H1 (cell line): ENCODE data around the gene CFAP97D1.

ENCODE experiments used
- CREB1 ChIP-seq: IDR thresholded peaks from 2 replicates; pipeline ENCODE4 v1.6.1; 2012; ENCODE audit warnings: inconsistent platforms
- CTCF ChIP-seq, 3 experiments: IDR thresholded peaks; 1 replicate in 2 of 3; 2 replicates in 1 of 3; pipeline versions ENCODE4 v1.5.1 to v1.6.1; 2011; ENCODE audit warnings: low read length in 3 of 3, mild to moderate bottlenecking in 3 of 3, inconsistent platforms in 2 of 3, low read depth in 1 of 3, moderate library complexity in 1 of 3; ENCODE audit not compliant: insufficient read depth in 1 of 3; ENCODE audit errors: control extremely low read depth in 1 of 3
- E2F6 ChIP-seq: IDR thresholded peaks from 2 replicates; pipeline ENCODE4 v1.6.1; 2012; ENCODE audit warnings: inconsistent platforms
- EP300 ChIP-seq, 2 experiments: IDR thresholded peaks; 1 replicate in 1 of 2; 2 replicates in 1 of 2; pipeline ENCODE4 v1.6.1; 2011 to 2012; ENCODE audit warnings: low read depth in 2 of 2, low read length in 2 of 2, mild to moderate bottlenecking in 2 of 2, borderline replicate concordance in 1 of 2, inconsistent platforms in 1 of 2, moderate library complexity in 1 of 2
- GABPA ChIP-seq: IDR thresholded peaks from 2 replicates; pipeline ENCODE4 v1.6.1; 2011; ENCODE audit warnings: mild to moderate bottlenecking, low read length, moderate library complexity, borderline replicate concordance; ENCODE audit not compliant: insufficient read depth
- HDAC6 ChIP-seq: IDR thresholded peaks from one replicate; pipeline ENCODE4 v1.7.1; 2012; ENCODE audit warnings: low read depth, mild to moderate bottlenecking, inconsistent platforms, low read length, moderate library complexity
- KDM5A ChIP-seq: fragments of 200-600 bp; IDR thresholded peaks from 2 replicates; pipeline ENCODE4 v1.7.1; 2012; ENCODE audit warnings: mild to moderate bottlenecking, low read length, inconsistent platforms, mixed read lengths
- POLR2AphosphoS5 ChIP-seq: IDR thresholded peaks from 2 replicates; pipeline ENCODE4 v1.6.1; 2011; ENCODE audit warnings: low read depth, low read length
- RFX5 ChIP-seq: IDR thresholded peaks from 2 replicates; pipeline ENCODE4 v1.6.1; 2011; ENCODE audit warnings: low read depth, low read length, improper control_type of control experiment, borderline replicate concordance

- TF ChIP-seq HDAC6 (no peak), CTCF (IDR thresholded peaks at IDR 0.05; ENCODE audit: control extremely low read depth in 1 of 3, insufficient read depth in 1 of 3, low read depth in 1 of 3, low read length in 3 of 3) (no peak), E2F6 (no peak), KDM5A (no peak), RFX5 (no peak), POLR2AphosphoS5 (no peak), GABPA (no peak), EP300 (IDR thresholded peaks at IDR 0.05; ENCODE audit: borderline replicate concordance in 1 of 2, low read depth in 2 of 2, low read length in 2 of 2) (no peak), CREB1 (no peak)
Measured at GRCh38 chr17:43820759-43821158, 40.5 kb downstream of the CFAP97D1 start.
